Memory B cell (primary cell): ENCODE data around the gene IGFBP7.

Source experiments
- ATAC-seq: fragments of 150-1000 bp; cut with Tn5 transposase; 2 replicates; pipeline ENCODE4 v1.10.0; 2021; ENCODE audit warnings: low read depth, mild to moderate bottlenecking, moderate library complexity
- DNase-seq, 2 donors: peaks; one replicate each; pipeline ENCODE4 v3.0.0; 2022; ENCODE audit warnings: low spot score in 2 of 2
- H3K27ac Mint-ChIP-seq: one replicate; pipeline ENCODE4 v1.8.0; 2022; ENCODE audit warnings: mild to moderate bottlenecking, moderate library complexity, mixed read lengths
- H3K27me3 Mint-ChIP-seq: one replicate; pipeline ENCODE4 v1.8.0; 2022; ENCODE audit warnings: mixed read lengths
- H3K36me3 Mint-ChIP-seq: one replicate; pipeline ENCODE4 v1.8.0; 2022; ENCODE audit warnings: mild to moderate bottlenecking, mixed read lengths
- H3K4me1 Mint-ChIP-seq: one replicate; pipeline ENCODE4 v1.8.0; 2022; ENCODE audit warnings: mixed read lengths
- H3K4me3 Mint-ChIP-seq: one replicate; pipeline ENCODE4 v1.8.0; 2022; ENCODE audit warnings: mild to moderate bottlenecking, moderate library complexity, mixed read lengths
- H3K9me3 Mint-ChIP-seq: one replicate; pipeline ENCODE4 v1.8.0; 2022; ENCODE audit warnings: mixed read lengths

The IGFBP7 gene, protein sequence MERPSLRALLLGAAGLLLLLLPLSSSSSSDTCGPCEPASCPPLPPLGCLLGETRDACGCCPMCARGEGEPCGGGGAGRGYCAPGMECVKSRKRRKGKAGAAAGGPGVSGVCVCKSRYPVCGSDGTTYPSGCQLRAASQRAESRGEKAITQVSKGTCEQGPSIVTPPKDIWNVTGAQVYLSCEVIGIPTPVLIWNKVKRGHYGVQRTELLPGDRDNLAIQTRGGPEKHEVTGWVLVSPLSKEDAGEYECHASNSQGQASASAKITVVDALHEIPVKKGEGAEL

DNA sequence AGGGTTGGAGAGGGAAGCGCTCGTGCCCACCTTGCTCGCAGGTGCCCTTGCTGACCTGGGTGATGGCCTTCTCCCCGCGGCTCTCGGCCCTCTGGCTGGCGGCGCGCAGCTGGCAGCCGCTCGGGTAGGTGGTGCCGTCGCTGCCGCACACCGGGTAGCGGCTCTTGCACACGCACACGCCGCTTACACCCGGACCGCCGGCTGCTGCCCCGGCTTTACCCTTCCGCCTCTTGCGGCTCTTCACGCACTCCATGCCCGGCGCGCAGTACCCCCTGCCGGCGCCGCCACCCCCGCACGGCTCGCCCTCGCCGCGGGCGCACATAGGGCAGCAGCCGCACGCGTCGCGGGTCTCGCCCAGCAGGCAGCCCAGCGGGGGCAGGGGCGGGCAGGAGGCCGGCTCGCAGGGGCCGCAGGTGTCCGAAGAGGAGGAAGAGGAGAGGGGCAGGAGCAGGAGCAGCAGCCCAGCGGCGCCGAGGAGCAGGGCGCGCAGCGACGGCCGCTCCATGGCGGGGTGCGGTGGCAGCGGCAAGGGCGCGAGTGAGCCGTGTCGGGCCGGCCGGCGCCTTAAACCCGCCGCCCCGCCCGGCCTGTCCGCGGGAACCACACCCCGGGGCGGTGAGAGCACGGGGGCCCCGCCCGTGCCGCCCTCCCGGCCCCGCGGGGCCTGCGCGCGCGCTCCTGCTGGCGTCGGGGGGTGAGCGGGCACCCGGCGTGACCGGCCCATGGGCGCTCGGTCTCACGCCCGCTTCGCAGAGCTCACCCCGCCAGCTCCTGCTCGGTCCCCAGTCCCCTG, at the start of gene IGFBP7:
TSS of gene IGFBP7 (minus strand) at position 539 of the 793 bp plus-strand sequence. CDS start at position 505, 34 bp downstream.
- H3K4me1 Mint-ChIP-seq: peaks cover 11% of the 10 kb centered on the region
- ATAC-seq (peak; percentile 46), DNase-seq (no peak)
- H3K9me3 Mint-ChIP-seq: no peaks in the 10 kb centered on the region
- peak within 1 kb of the TSS; percentile 88 for H3K4me3 Mint-ChIP-seq
- H3K27me3 Mint-ChIP-seq: peaks cover 27% of the 10 kb centered on the region
- H3K27ac Mint-ChIP-seq: peak within 1 kb of the TSS; percentile 22
- no peaks in the 10 kb centered on the region for H3K36me3 Mint-ChIP-seq

DNA sequence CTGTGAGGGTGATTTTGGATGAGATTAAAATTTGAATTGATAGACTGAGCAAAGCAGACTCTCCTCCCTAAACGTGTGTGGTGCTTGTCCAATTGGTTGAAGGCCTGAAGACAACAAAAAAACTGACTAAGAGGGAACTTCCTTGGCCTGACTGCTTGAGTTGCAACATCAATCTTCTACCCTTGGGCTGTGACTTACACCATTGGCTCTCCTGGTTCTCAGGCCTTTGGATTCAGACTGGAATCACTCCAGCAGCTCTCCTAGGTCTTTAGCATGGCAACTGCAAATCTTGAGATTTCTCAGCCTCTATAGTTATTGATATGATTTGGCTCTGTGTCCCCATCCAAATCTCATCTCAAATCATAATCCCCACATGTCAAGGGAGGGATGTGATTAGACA, 49.7 kb upstream of the IGFBP7 start:
- H3K4me1 Mint-ChIP-seq: peaks cover 6% of the 10 kb centered on the region
- DNase-seq (no peak), ATAC-seq (no peak)
- no peaks in the 10 kb centered on the region for H3K9me3 Mint-ChIP-seq
- no peaks in the 10 kb centered on the region for H3K36me3 Mint-ChIP-seq
- no peak overlapping the region for H3K27ac Mint-ChIP-seq
- peaks cover 11% of the 10 kb centered on the region for H3K27me3 Mint-ChIP-seq
- H3K4me3 Mint-ChIP-seq: no peak overlapping the region

GRCh38 chr4:57158762-57159161, 48.6 kb upstream of the IGFBP7 start:
- Mint-ChIP-seq H3K4me3 (no peak overlapping the region), H3K9me3 (no peaks in the 10 kb centered on the region), H3K4me1 (peaks cover 2% of the 10 kb centered on the region), H3K27me3 (peaks cover 9% of the 10 kb centered on the region), H3K27ac (no peak overlapping the region), H3K36me3 (no peaks in the 10 kb centered on the region)
- no peak for ATAC-seq
- no peak for DNase-seq

GRCh38 chr4:57158221-57158620, 48.0 kb upstream of the IGFBP7 start:
- ATAC-seq (no peak), DNase-seq (no peak)
- Mint-ChIP-seq H3K4me3 (no peak overlapping the region), H3K27ac (no peak overlapping the region), H3K36me3 (no peaks in the 10 kb centered on the region), H3K4me1 (no peaks in the 10 kb centered on the region), H3K9me3 (no peaks in the 10 kb centered on the region), H3K27me3 (peaks cover 9% of the 10 kb centered on the region)

DNA sequence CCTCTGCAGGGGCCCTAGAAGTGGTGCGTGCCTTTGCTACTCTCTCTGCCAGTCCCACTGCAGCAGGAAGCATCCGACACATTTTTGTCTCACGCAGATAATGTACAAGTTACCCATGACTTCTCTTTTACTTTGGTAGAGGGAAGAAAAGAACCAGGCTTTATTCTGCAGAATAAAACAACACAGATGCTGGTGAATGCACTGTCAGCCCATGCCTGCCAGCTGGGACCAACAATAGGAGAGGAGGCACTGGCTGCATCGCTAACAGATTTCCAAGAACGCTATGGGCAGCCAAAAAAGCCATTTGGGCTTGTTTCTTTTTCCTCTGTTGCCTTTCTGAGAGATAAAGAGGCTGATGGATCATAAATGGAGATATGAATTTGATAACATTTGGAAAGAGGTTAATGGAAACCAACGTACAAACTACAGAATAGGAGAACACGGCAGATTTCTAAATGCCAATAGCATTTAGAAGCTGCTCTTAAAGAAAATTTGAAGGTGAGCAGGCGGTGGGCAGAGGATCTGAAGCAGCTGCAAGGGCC, 47.5 kb upstream of the IGFBP7 start:
- H3K4me1 Mint-ChIP-seq: no peaks in the 10 kb centered on the region
- peaks cover 9% of the 10 kb centered on the region for H3K27me3 Mint-ChIP-seq
- no peak overlapping the region for H3K4me3 Mint-ChIP-seq
- H3K27ac Mint-ChIP-seq: no peak overlapping the region
- DNase-seq (no peak), ATAC-seq (no peak)
- H3K9me3 Mint-ChIP-seq: no peaks in the 10 kb centered on the region
- no peaks in the 10 kb centered on the region for H3K36me3 Mint-ChIP-seq

GRCh38 chr4:57156242-57156990, 46.2 kb upstream of the IGFBP7 start:
- H3K36me3 Mint-ChIP-seq: no peaks in the 10 kb centered on the region
- DNase-seq: no peak
- no peaks in the 10 kb centered on the region for H3K9me3 Mint-ChIP-seq
- no peak for ATAC-seq
- H3K27me3 Mint-ChIP-seq: peaks cover 9% of the 10 kb centered on the region
- H3K4me3 Mint-ChIP-seq: no peak overlapping the region
- H3K27ac Mint-ChIP-seq: no peak overlapping the region
- no peaks in the 10 kb centered on the region for H3K4me1 Mint-ChIP-seq

DNA sequence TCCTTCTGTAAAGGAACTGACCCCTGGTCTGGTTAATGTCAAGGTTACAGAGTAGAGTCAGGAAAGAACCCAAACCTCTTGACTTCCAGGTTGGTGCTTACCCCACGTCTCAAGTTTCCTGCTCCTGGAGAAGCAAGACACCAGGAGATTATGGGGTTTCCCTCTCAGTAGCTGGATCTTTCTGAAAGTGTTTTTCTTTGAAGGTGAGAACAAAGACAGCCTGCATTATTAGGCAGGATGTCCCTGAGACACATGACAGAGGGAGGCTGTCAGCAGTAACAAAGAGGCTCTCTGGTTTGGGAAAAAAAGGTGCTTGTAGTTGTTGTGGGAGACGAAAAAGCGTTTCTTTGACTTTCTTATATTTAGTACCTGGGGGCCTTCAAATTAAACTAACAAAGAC, 44.7 kb upstream of the IGFBP7 start:
- DNase-seq (no peak), ATAC-seq (no peak)
- no peaks in the 10 kb centered on the region for H3K4me1 Mint-ChIP-seq
- H3K4me3 Mint-ChIP-seq: no peak overlapping the region
- no peak overlapping the region for H3K27ac Mint-ChIP-seq
- H3K9me3 Mint-ChIP-seq: no peaks in the 10 kb centered on the region
- H3K36me3 Mint-ChIP-seq: no peaks in the 10 kb centered on the region
- peaks cover 9% of the 10 kb centered on the region for H3K27me3 Mint-ChIP-seq

GRCh38 chr4:57154191-57154590, 44.0 kb upstream of the IGFBP7 start:
- H3K4me1 Mint-ChIP-seq: no peaks in the 10 kb centered on the region
- no peaks in the 10 kb centered on the region for H3K36me3 Mint-ChIP-seq
- no peak overlapping the region for H3K4me3 Mint-ChIP-seq
- ATAC-seq (no peak), DNase-seq (no peak)
- no peak overlapping the region for H3K27ac Mint-ChIP-seq
- peaks cover 9% of the 10 kb centered on the region for H3K27me3 Mint-ChIP-seq
- no peaks in the 10 kb centered on the region for H3K9me3 Mint-ChIP-seq

GRCh38 chr4:57153207-57153606, 43.0 kb upstream of the IGFBP7 start:
- Mint-ChIP-seq H3K4me3 (no peak overlapping the region), H3K27me3 (peaks cover 9% of the 10 kb centered on the region), H3K4me1 (no peaks in the 10 kb centered on the region), H3K27ac (no peak overlapping the region), H3K36me3 (no peaks in the 10 kb centered on the region), H3K9me3 (no peaks in the 10 kb centered on the region)
- no peak for DNase-seq
- no peak for ATAC-seq

GRCh38 chr4:57151481-57151880, 41.3 kb upstream of the IGFBP7 start:
- Mint-ChIP-seq H3K27ac (no peak overlapping the region), H3K4me3 (no peak overlapping the region), H3K9me3 (no peaks in the 10 kb centered on the region)

GRCh38 chr4:57149833-57150232, 39.6 kb upstream of the IGFBP7 start:
- H3K36me3 Mint-ChIP-seq: no peaks in the 10 kb centered on the region
- H3K27me3 Mint-ChIP-seq: peaks cover 8% of the 10 kb centered on the region
- H3K4me1 Mint-ChIP-seq: no peaks in the 10 kb centered on the region
- no peak overlapping the region for H3K4me3 Mint-ChIP-seq
- ATAC-seq: no peak
- H3K9me3 Mint-ChIP-seq: no peaks in the 10 kb centered on the region
- no peak for DNase-seq
- H3K27ac Mint-ChIP-seq: no peak overlapping the region

More at GRCh38 chr4:57151481-57151880, 41.3 kb upstream of the IGFBP7 start:
- peaks cover 8% of the 10 kb centered on the region for H3K27me3 Mint-ChIP-seq
- no peak for DNase-seq
- H3K36me3 Mint-ChIP-seq: no peaks in the 10 kb centered on the region
- H3K4me1 Mint-ChIP-seq: no peaks in the 10 kb centered on the region
- ATAC-seq: no peak

DNA sequence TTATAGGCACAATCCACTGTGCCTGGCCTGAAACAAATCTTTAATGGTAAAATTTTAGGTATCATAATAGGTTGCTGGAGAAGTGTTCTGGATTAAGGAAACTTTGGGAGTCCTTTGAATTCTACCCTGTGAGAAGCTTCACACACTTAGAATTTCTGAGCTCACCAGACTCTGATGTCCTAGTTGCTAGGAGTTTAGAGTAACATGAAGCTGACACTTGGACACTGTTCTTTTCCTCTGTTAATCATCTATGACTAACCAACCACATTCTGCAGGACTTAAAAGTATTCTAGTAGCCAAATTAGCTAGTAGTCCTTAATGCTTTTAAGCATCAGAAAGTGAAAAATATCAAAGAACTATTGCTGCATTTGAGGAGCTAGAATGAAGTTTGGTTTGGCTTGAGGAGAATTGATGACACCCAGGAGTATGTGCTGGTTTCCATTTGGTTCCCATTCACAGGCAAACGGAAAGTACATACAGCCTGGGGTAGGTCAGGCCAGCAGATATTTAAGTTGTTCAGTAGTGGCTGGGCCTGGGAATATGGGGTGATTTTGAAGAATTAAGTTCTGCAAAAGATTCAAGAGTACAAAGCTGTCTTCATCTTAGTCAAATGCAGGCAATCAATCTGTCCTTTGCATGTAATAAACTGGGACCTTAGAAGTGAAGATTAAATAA, 38.8 kb upstream of the IGFBP7 start:
- no peaks in the 10 kb centered on the region for H3K9me3 Mint-ChIP-seq
- ATAC-seq (no peak), DNase-seq (no peak)
- no peak overlapping the region for H3K4me3 Mint-ChIP-seq
- H3K36me3 Mint-ChIP-seq: no peaks in the 10 kb centered on the region
- no peak overlapping the region for H3K27ac Mint-ChIP-seq
- no peaks in the 10 kb centered on the region for H3K4me1 Mint-ChIP-seq
- peaks cover 4% of the 10 kb centered on the region for H3K27me3 Mint-ChIP-seq

- H3K4me1 Mint-ChIP-seq: no peaks in the 10 kb centered on the region
- H3K36me3 Mint-ChIP-seq: no peaks in the 10 kb centered on the region
- H3K4me3 Mint-ChIP-seq: no peak overlapping the region
- no peak for DNase-seq
- H3K27me3 Mint-ChIP-seq: peaks cover 6% of the 10 kb centered on the region
- H3K9me3 Mint-ChIP-seq: no peaks in the 10 kb centered on the region
- H3K27ac Mint-ChIP-seq: no peak overlapping the region
- no peak for ATAC-seq
Measured at GRCh38 chr4:57148177-57148576, 38.0 kb upstream of the IGFBP7 start.
